CD1c-positive myeloid dendritic cell (primary cell): ENCODE results near the gene SPDYE16.
"Not testable (repeated sequence)": the region's sequence is repeated elsewhere in the genome, so short reads cannot be mapped to it uniquely, and the experiment has no call there.

Source experiments
- DNase-seq: peaks from one replicate; pipeline ENCODE4 v3.0.0-alpha.2; 2016; ENCODE audit errors: extremely low spot score

SPDYE16 gene

GRCh38 chr7:76549855-76550248 is 6.8 kb upstream of the SPDYE16 start:
- not testable (repeated sequence) for DNase-seq

- DNase-seq = peak; percentile 58
Observed at GRCh38 chr7:76549025-76549854, 6.1 kb upstream of the SPDYE16 start.

GRCh38 chr7:76531643-76532042 is 11.5 kb downstream of the SPDYE16 start:
- not testable (repeated sequence) for DNase-seq

- not testable (repeated sequence) for DNase-seq
Observed at GRCh38 chr7:76526183-76526582, 16.9 kb downstream of the SPDYE16 start.

- not testable (repeated sequence) for DNase-seq
Observed at GRCh38 chr7:76516932-76517331, 26.2 kb downstream of the SPDYE16 start.

GRCh38 chr7:76515999-76516443 is 27.1 kb downstream of the SPDYE16 start:
- no peak for DNase-seq

- no peak for DNase-seq
Observed at GRCh38 chr7:76514926-76515771, 27.9 kb downstream of the SPDYE16 start.

GRCh38 chr7:76513817-76514799 is 29.0 kb downstream of the SPDYE16 start:
- no peak for DNase-seq

- no peak for DNase-seq
Observed at GRCh38 chr7:76512941-76513816, 29.9 kb downstream of the SPDYE16 start.

GRCh38 chr7:76511911-76512885 is 30.9 kb downstream of the SPDYE16 start:
- not testable (repeated sequence) for DNase-seq

GRCh38 chr7:76511200-76511910 is 31.7 kb downstream of the SPDYE16 start:
- DNase-seq = not testable (repeated sequence)

GRCh38 chr7:76509931-76510877 is 32.9 kb downstream of the SPDYE16 start, which contains the start of gene UPK3B:
TSS of gene UPK3B (plus strand) at chr7:76510552. CDS start at chr7:76510653, 101 bp downstream.
- no peak for DNase-seq

- peak; percentile 89 for DNase-seq
Observed at GRCh38 chr7:76507723-76508406, 35.2 kb downstream of the SPDYE16 start.

GRCh38 chr7:76506643-76507042 is 36.5 kb downstream of the SPDYE16 start:
- DNase-seq = not testable (repeated sequence)

GRCh38 chr7:76506081-76506440 is 37.0 kb downstream of the SPDYE16 start:
- DNase-seq = no peak

GRCh38 chr7:76505168-76506080 is 37.7 kb downstream of the SPDYE16 start:
- DNase-seq = no peak
